HFF-Myc (cell line): ENCODE results near the gene CDH23.

ENCODE experiments used
- DNase-seq: peaks from one replicate; pipeline ENCODE4 v3.0.0-alpha.2; 2011; ENCODE audit warnings: low read depth; ENCODE audit errors: extremely low read depth
- H3K4me3 ChIP-seq: replicated peaks from 2 replicates; pipeline ENCODE4 v1.5.1; 2011; ENCODE audit warnings: low read depth, mild to moderate bottlenecking, control low read depth, low read length
- CTCF ChIP-seq: IDR thresholded peaks from 2 replicates; pipeline ENCODE4 v1.5.1; 2012; ENCODE audit warnings: mild to moderate bottlenecking, low read depth, low read length, control low read depth; ENCODE audit errors: missing control alignments

The CDH23 gene

DNA sequence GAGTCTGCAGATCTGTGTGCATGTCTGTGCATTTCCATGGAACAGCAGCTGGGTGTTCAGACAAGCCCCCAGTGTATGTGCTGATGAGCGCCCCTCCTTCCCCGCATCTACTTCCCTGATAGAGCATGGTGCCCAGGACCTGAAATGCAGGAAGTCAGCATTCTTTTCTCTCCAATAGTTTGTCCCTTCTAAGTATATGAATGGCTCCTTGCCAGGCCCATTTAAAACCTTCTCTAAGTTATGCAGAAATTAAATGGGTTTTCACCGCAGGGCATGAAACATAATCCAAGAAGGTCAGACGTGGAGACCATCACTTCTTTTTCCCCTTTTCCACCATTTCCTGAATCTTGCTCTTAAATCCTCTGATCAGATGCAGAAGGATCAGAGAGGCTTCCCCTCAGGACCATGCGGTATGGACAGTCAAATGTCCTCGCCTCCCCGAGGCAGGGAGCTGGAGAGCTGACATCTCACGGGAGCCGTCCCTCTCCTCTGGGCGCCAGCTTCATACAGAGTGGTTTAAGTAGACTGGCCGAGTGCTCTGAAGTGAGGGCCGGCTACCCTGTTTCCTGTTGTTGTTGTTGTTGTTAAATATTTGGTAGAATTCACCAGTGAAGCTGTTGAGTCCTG lies 167.6 kb downstream of the CDH23 start:
- TF ChIP-seq CTCF = no peak
- no peak overlapping the region for H3K4me3 ChIP-seq
- no peak for DNase-seq

- no peak for DNase-seq
- H3K4me3 ChIP-seq = no peak overlapping the region
- TF ChIP-seq CTCF = no peak
Observed at GRCh38 chr10:71565284-71566000, 168.7 kb downstream of the CDH23 start.

DNA sequence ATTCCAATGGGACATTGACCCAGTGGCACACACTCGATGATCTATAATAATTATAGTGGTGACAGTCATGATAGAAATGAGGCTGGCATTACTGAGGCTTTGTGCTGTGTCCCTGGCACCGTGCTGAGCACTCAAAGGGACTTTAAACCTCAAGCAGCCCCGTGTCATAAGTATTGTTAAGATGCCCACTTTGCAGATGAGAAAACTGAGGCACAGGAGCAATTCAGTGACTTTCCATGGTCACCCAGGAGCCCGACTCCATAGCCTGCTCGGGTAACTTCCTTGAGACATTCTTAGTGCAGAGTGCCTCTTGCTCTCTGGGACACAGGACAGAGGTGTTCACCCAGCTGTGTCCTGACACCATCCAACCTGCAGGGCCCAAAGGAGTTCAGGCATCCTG lies 170.3 kb downstream of the CDH23 start:
- H3K4me3 ChIP-seq = no peak overlapping the region
- no peak for DNase-seq
- TF ChIP-seq CTCF = no peak

DNA sequence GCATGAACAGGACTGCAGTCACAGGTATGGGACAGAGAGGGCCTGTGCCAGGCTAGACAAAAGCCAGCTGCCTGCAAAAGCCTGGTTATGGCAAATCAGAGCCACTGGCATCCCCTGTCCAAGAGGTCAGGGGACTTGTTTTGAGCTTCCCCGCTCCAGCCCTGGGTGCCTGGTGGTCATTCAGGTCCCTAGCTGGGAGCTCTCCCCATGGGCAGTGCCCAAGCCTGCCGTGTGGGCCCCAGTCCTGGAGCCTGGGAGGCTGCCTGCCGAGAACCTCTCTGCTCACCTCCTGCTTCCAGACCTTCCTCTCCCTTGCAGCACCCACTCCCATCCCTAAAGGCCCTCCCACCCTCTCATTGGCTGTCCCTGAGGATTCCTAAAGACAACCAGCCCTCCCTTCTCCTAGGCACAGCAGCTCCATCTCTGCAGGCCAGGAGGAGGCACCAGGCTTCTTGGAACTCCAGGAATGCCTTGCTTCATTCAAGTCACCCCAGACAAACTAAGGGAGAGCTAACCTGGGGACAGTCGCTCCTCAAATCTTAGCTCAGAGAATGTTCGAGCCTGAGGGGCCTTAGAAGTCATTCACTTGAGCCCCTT lies 172.3 kb downstream of the CDH23 start:
- no peak overlapping the region for H3K4me3 ChIP-seq
- no peak for TF ChIP-seq CTCF
- no peak for DNase-seq

DNA sequence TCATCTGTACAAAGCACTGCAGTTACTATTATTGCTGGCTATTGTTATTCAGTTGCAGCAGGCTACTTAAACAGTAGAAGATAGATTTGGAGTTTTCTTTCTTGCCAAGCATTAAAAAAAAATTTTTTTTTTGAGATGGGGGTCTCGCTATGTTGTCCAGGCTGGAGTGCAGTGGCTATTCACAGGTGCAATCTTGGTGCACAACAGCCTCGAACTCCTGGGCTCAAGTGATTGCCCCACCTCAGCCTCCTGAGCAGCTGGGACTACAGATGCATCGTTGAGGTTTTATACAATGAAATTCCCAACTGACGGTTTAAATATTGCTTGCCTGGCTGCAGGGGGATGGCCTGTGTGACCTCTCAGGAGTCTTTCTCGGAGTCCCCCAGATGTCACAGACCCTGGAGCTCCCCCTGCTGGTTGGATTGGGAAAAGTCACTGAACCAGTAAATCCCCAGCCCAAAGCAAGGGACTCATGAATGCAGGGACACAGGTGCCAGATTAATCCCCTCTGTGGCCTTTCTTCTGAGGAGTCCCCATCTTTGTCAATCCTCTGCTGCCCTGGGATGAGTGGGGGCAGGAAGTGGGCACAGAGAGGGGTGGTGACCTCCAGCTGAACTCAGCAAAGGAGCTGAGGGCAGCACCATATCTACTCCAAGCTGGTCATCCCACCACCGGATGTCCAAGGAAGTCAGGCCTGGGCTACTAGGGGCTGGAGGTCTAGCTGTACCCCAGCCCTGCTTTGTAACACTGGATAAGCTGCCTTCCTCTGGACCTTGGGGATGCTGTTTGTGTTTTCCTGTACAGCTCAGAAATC lies 173.3 kb downstream of the CDH23 start:
- peak; percentile 87 for TF ChIP-seq CTCF
- H3K4me3 ChIP-seq = no peak overlapping the region
- no peak for DNase-seq

- no peak for TF ChIP-seq CTCF
- no peak overlapping the region for H3K4me3 ChIP-seq
- DNase-seq = no peak
Observed at GRCh38 chr10:71571460-71572175, 174.9 kb downstream of the CDH23 start.
